Fibroblast of lung (primary cell): ENCODE data around the gene NCEH1. TPM values are rescaled to one million over a fixed set of nuclear protein-coding genes. Genes with fewer than 3 reads are reported as not detected.

ENCODE experiments used
- DNase-seq, 2 donors: peaks; one replicate each; pipeline versions ENCODE4 v3.0.0 to v3.0.0-alpha.2; 2010; ENCODE audit warnings: low read depth in 2 of 2
- H2AFZ ChIP-seq: 2 replicates; pipeline ENCODE4 v1.5.1; 2012; ENCODE audit warnings: low read length, control low read depth, inconsistent platforms
- H3K27ac ChIP-seq: 2 replicates; pipeline ENCODE4 v1.5.1; 2011; ENCODE audit warnings: low read length, control low read depth; ENCODE audit not compliant: insufficient read depth
- H3K27me3 ChIP-seq: 2 replicates; pipeline ENCODE4 v1.5.1; 2011; ENCODE audit warnings: mild to moderate bottlenecking, low read length; ENCODE audit not compliant: control insufficient read depth, insufficient read depth
- H3K36me3 ChIP-seq: 2 replicates; pipeline ENCODE4 v1.5.1; 2011; ENCODE audit warnings: low read length; ENCODE audit not compliant: control insufficient read depth, insufficient read depth
- H3K4me1 ChIP-seq: 2 replicates; pipeline ENCODE4 v1.5.1; 2011; ENCODE audit warnings: low read length; ENCODE audit not compliant: control insufficient read depth, insufficient read depth; ENCODE audit errors: extremely low read depth
- H3K4me2 ChIP-seq: 2 replicates; pipeline ENCODE4 v1.5.1; 2011; ENCODE audit warnings: low read length, control low read depth; ENCODE audit not compliant: insufficient read depth; ENCODE audit errors: extremely low read depth
- H3K4me3 ChIP-seq, 4 experiments: fragments of 200-600 bp in 1 of 4; sonication (generic) in 1 of 4; replicated peaks in 1 of 4; 2 replicates each; pipeline ENCODE4 v1.5.1; 2011 to 2016; ENCODE audit warnings: low read length in 4 of 4, low read depth in 3 of 4, mild to moderate bottlenecking in 3 of 4, control low read depth in 2 of 4, inconsistent platforms in 1 of 4, mixed read lengths in 1 of 4; ENCODE audit not compliant: insufficient read depth in 1 of 4; ENCODE audit errors: control extremely low read depth in 1 of 4
- H3K79me2 ChIP-seq: 2 replicates; pipeline ENCODE4 v1.5.1; 2012; ENCODE audit warnings: mild to moderate bottlenecking, low read length, inconsistent platforms; ENCODE audit not compliant: control insufficient read depth, insufficient read depth
- H3K9ac ChIP-seq: 2 replicates; pipeline ENCODE4 v1.5.1; 2011; ENCODE audit warnings: mild to moderate bottlenecking, low read length, control low read depth; ENCODE audit not compliant: insufficient read depth
- H3K9me3 ChIP-seq: 2 replicates; pipeline ENCODE4 v1.5.1; 2012; ENCODE audit warnings: low read depth, low read length; ENCODE audit not compliant: control insufficient read depth, insufficient read depth
- H4K20me1 ChIP-seq: 2 replicates; pipeline ENCODE4 v1.5.1; 2011; ENCODE audit warnings: low read length; ENCODE audit not compliant: control insufficient read depth, insufficient read depth; ENCODE audit errors: extremely low read depth
- EZH2 ChIP-seq: IDR thresholded peaks from 2 replicates; pipeline ENCODE4 v1.5.1; 2012; ENCODE audit warnings: low read length, control low read depth, mild to moderate bottlenecking; ENCODE audit errors: missing control alignments
- polyA plus RNA-seq, 2 donors: library from polyadenylated mRNA; depleted of rRNA in 1 of 2; stranded (reverse) in 1 of 2; unstranded in 1 of 2; fragments of >200 nt; gene quantifications; 2 replicates each; pipeline ENCODE4 v1.2.1, GENCODE V29; 2011 to 2012; ENCODE audit warnings: missing spikeins in 1 of 2
- total RNA-seq: library from RNA; depleted of rRNA; stranded (reverse); fragments of >200 nt; gene quantifications from 2 replicates; pipeline ENCODE4 v1.2.1, GENCODE V29; 2014
- TF ChIP-seq, protein P1 (sequence below), 2 donors: IDR thresholded peaks in 1 of 2; conservative IDR thresholded peaks in 1 of 2; 1 replicate in 1 of 2; 2 replicates in 1 of 2; pipeline ENCODE4 v1.5.1; 2011 to 2012; ENCODE audit warnings: low read length in 2 of 2, control low read depth in 1 of 2, inconsistent platforms in 1 of 2, low read depth in 1 of 2, mild to moderate bottlenecking in 1 of 2

The NCEH1 gene
- total and polyA plus RNA-seq, 2 donors (not counting 1 experiment from before 2014, with no cell fraction given), result 9.9 to 11.4 TPM

DNA sequence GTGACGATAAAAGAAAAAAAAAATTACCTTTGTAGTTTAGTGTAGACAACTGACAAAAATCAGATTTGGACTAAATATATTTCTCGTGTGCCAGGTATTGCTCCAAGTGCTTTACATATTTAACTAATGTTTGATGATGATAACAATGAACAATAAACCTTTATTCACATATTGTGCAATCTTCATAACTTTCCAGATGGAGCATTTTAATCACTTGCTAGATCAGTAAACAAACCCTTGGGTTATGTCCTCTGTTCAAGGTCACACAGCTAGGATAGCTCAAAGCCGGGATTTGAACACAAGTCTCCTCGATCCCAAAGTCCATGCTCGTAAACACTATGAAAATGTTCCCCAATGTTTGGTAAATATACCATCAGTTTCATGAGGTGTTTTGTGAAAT, 14.5 kb downstream of the NCEH1 start:
- H3K9me3 ChIP-seq, result no peaks in the 10 kb centered on the region
- no peaks in the 10 kb centered on the region for H4K20me1 ChIP-seq
- TF ChIP-seq, protein P1, sequence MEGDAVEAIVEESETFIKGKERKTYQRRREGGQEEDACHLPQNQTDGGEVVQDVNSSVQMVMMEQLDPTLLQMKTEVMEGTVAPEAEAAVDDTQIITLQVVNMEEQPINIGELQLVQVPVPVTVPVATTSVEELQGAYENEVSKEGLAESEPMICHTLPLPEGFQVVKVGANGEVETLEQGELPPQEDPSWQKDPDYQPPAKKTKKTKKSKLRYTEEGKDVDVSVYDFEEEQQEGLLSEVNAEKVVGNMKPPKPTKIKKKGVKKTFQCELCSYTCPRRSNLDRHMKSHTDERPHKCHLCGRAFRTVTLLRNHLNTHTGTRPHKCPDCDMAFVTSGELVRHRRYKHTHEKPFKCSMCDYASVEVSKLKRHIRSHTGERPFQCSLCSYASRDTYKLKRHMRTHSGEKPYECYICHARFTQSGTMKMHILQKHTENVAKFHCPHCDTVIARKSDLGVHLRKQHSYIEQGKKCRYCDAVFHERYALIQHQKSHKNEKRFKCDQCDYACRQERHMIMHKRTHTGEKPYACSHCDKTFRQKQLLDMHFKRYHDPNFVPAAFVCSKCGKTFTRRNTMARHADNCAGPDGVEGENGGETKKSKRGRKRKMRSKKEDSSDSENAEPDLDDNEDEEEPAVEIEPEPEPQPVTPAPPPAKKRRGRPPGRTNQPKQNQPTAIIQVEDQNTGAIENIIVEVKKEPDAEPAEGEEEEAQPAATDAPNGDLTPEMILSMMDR (conservative IDR thresholded peaks at IDR 0.05 in 1 of 2, IDR thresholded peaks at IDR 0.05 in 1 of 2; ENCODE audit: low read depth in 1 of 2, low read length in 2 of 2), result no peak
- no peak for TF ChIP-seq EZH2
- H3K9ac ChIP-seq, result no peak overlapping the region
- no peaks in the 10 kb centered on the region for H3K27me3 ChIP-seq
- no peak for DNase-seq
- no peak overlapping the region for H2AFZ ChIP-seq
- H3K36me3 ChIP-seq, result peaks cover 3% of the 10 kb centered on the region
- H3K4me3 ChIP-seq, result no peak overlapping the region
- H3K79me2 ChIP-seq, result peaks cover 85% of the 10 kb centered on the region
- H3K4me1 ChIP-seq, result no peaks in the 10 kb centered on the region
- H3K4me2 ChIP-seq, result no peak overlapping the region
- no peak overlapping the region for H3K27ac ChIP-seq

DNA sequence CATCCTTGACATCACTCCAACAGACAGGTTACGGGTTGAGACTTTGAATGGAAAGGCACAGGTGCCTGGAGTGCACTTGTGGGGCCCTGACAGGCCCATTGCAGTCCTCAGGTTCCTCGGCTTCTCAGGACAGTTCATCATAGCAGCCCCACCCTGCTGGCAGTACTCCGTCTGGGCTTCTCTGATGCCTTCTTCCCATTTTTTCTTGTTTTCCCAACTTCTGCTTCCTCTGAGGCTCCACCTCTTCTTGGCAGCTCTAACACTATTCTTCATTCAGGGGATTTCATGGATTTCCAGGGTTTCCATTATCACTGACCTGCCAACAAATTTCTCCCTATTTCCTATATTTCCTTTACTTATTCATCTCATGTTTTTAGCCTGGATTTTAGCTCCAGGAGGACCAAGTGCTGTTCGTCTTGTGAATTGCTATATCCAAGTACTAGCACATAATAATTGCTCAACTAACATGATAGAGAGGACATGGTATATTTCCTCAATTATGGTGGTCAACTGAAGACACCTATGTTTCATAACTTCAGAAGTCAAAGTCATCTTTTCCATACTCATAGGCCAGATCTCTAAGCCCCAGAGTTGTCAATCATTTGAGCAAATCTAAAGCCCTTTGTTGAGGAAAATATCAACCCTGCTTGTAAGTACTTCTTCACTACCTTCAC, 16.2 kb downstream of the NCEH1 start:
- Histone ChIP-seq H3K79me2 (peaks cover 80% of the 10 kb centered on the region), H3K36me3 (peaks cover 1% of the 10 kb centered on the region), H3K27ac (no peak overlapping the region), H3K4me1 (no peaks in the 10 kb centered on the region), H3K9ac (no peak overlapping the region), H3K9me3 (no peaks in the 10 kb centered on the region), H3K4me2 (no peak overlapping the region), H4K20me1 (no peaks in the 10 kb centered on the region), H2AFZ (no peak overlapping the region), H3K4me3 (no peak overlapping the region), H3K27me3 (no peaks in the 10 kb centered on the region)
- no peak for DNase-seq
- TF ChIP-seq, protein P1 (conservative IDR thresholded peaks at IDR 0.05 in 1 of 2, IDR thresholded peaks at IDR 0.05 in 1 of 2; ENCODE audit: low read depth in 1 of 2, low read length in 2 of 2), result no peak
- no peak for TF ChIP-seq EZH2

DNA sequence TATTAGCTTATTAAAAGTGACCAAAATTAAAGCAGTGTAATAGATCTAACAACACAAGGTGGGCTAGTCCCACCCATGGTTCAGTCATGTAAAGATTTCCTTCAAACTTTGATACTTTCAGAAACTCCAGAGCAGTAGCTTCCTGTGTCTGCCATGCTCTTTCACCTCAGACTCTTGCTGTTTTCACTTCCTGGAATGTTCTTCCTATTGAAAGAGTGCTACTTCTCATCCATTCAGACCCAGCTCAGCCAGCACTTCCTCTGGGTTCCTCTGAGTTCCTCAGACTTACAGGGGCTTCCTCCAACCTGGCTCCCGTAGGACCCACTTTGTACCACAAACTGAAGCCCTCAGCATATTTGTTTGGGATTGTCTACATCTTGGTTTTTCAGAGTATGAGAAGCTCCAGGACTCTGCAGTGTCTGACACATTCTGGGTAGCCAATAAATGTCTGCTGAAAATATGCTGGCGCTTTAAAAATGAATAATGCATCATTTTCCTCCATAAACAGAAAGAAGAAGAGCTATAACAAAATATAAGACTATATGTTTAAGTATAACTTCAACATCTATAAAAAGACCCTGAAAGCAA, 18.0 kb downstream of the NCEH1 start:
- H3K4me2 ChIP-seq, result no peak overlapping the region
- TF ChIP-seq, protein P1 (conservative IDR thresholded peaks at IDR 0.05 in 1 of 2, IDR thresholded peaks at IDR 0.05 in 1 of 2; ENCODE audit: low read depth in 1 of 2, low read length in 2 of 2), result no peak
- TF ChIP-seq EZH2, result no peak
- peaks cover 69% of the 10 kb centered on the region for H3K79me2 ChIP-seq
- no peaks in the 10 kb centered on the region for H3K27me3 ChIP-seq
- no peaks in the 10 kb centered on the region for H4K20me1 ChIP-seq
- no peak overlapping the region for H2AFZ ChIP-seq
- H3K27ac ChIP-seq, result no peak overlapping the region
- no peak for DNase-seq
- H3K4me3 ChIP-seq, result no peak overlapping the region
- H3K9ac ChIP-seq, result no peak overlapping the region
- H3K9me3 ChIP-seq, result no peaks in the 10 kb centered on the region
- H3K36me3 ChIP-seq, result no peaks in the 10 kb centered on the region
- H3K4me1 ChIP-seq, result no peaks in the 10 kb centered on the region
